Endothelial cell of umbilical vein (primary cell): ENCODE results near the gene NACA2.

Experiments used
- EZH2 ChIP-seq: IDR thresholded peaks from 2 replicates; pipeline ENCODE4 v1.6.1; 2012; ENCODE audit warnings: borderline replicate concordance, low read depth, mild to moderate bottlenecking, moderate library complexity, low read length, inconsistent platforms; ENCODE audit not compliant: severe bottlenecking
- FOS ChIP-seq: IDR thresholded peaks from 2 replicates; pipeline ENCODE4 v1.6.1; 2011; ENCODE audit warnings: mild to moderate bottlenecking, low read length, moderate library complexity, borderline replicate concordance; ENCODE audit not compliant: insufficient read depth
- MYC ChIP-seq: IDR thresholded peaks from one replicate; pipeline ENCODE4 v1.6.1; 2011; ENCODE audit warnings: mild to moderate bottlenecking, low read depth, low read length
- POLR2A ChIP-seq: IDR thresholded peaks from 2 replicates; pipeline ENCODE4 v1.6.1; 2012; ENCODE audit warnings: low read depth, mild to moderate bottlenecking, control low read depth, low read length
- POLR2AphosphoS5 ChIP-seq: IDR thresholded peaks from 2 replicates; pipeline ENCODE4 v1.6.1; 2012; ENCODE audit warnings: low read depth, mild to moderate bottlenecking, control low read depth, low read length, moderate library complexity; ENCODE audit not compliant: insufficient read depth
- TF ChIP-seq, protein P1 (sequence below), 2 donors: IDR thresholded peaks; 1 replicate in 1 of 2; 2 replicates in 1 of 2; pipeline ENCODE4 v1.5.1; 2011; ENCODE audit warnings: low read length in 2 of 2, mild to moderate bottlenecking in 2 of 2, moderate library complexity in 2 of 2, control low read depth in 1 of 2, inconsistent platforms in 1 of 2, low read depth in 1 of 2; ENCODE audit not compliant: insufficient read depth in 1 of 2; ENCODE audit errors: extremely low read depth in 1 of 2
- TF ChIP-seq, protein P2 (sequence below): IDR thresholded peaks from 2 replicates; pipeline ENCODE4 v1.6.1; 2011; ENCODE audit not compliant: insufficient read depth, insufficient read length

DNA sequence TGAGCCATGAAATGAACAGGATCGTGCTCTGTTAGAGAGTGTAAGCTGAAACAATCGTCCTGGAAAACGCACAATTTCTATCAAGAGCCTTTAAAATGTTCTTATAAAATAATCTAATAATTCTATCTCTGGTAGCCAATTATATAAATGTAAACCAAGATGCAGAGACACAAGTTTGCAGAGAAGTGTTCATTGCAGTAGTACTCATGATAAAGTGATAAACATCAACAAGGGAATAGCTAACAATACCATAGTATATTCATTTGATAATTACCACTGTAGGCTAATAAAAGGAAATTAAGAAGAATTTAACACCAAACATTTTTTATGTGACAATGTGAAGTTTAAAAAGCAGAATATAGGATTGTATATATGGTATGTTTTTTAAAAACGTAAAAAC lies 12.4 kb downstream of the NACA2 start:
- TF ChIP-seq, protein P1, sequence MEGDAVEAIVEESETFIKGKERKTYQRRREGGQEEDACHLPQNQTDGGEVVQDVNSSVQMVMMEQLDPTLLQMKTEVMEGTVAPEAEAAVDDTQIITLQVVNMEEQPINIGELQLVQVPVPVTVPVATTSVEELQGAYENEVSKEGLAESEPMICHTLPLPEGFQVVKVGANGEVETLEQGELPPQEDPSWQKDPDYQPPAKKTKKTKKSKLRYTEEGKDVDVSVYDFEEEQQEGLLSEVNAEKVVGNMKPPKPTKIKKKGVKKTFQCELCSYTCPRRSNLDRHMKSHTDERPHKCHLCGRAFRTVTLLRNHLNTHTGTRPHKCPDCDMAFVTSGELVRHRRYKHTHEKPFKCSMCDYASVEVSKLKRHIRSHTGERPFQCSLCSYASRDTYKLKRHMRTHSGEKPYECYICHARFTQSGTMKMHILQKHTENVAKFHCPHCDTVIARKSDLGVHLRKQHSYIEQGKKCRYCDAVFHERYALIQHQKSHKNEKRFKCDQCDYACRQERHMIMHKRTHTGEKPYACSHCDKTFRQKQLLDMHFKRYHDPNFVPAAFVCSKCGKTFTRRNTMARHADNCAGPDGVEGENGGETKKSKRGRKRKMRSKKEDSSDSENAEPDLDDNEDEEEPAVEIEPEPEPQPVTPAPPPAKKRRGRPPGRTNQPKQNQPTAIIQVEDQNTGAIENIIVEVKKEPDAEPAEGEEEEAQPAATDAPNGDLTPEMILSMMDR (IDR thresholded peaks at IDR 0.05; ENCODE audit: extremely low read depth in 1 of 2, insufficient read depth in 1 of 2, low read depth in 1 of 2, low read length in 2 of 2): no peak
- TF ChIP-seq, protein P2, sequence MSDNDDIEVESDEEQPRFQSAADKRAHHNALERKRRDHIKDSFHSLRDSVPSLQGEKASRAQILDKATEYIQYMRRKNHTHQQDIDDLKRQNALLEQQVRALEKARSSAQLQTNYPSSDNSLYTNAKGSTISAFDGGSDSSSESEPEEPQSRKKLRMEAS: no peak
- no peak for TF ChIP-seq MYC
- no peak for TF ChIP-seq POLR2A
- TF ChIP-seq POLR2AphosphoS5: no peak
- TF ChIP-seq EZH2: no peak
- no peak for TF ChIP-seq FOS
